DOHH2 (cell line): ENCODE results near the gene MVP.

Experiments
- H3F3A ChIP-seq: fragments of 200-600 bp; sonication (generic), shearing (Covaris generic); 2 replicates; pipeline ENCODE4 v1.6.0; 2016; ENCODE audit warnings: antibody characterized with exemption, mild to moderate bottlenecking; ENCODE audit not compliant: control insufficient read depth, insufficient read depth
- H3K27ac ChIP-seq: fragments of 200-600 bp; sonication (generic); 2 replicates; pipeline ENCODE4 v1.5.1; 2014; ENCODE audit warnings: low read depth, mild to moderate bottlenecking, low read length, moderate library complexity
- H3K27me3 ChIP-seq: fragments of 200-600 bp; sonication (generic); 2 replicates; pipeline ENCODE4 v1.6.1; 2014; ENCODE audit warnings: mild to moderate bottlenecking, low read length, mixed read lengths; ENCODE audit not compliant: control insufficient read depth
- H3K36me3 ChIP-seq: fragments of 200-600 bp; sonication (generic); 2 replicates; pipeline ENCODE4 v1.6.1; 2014; ENCODE audit warnings: mild to moderate bottlenecking, low read length, moderate library complexity, mixed read lengths; ENCODE audit not compliant: control insufficient read depth
- H3K4me1 ChIP-seq: fragments of 200-600 bp; sonication (generic); 2 replicates; pipeline ENCODE4 v1.6.1; 2014; ENCODE audit warnings: mild to moderate bottlenecking, low read length, mixed read lengths; ENCODE audit not compliant: control insufficient read depth
- H3K4me2 ChIP-seq: fragments of 200-600 bp; sonication (generic); 2 replicates; pipeline ENCODE4 v1.6.0; 2014; ENCODE audit warnings: mild to moderate bottlenecking, low read length, moderate library complexity
- H3K4me3 ChIP-seq: fragments of 200-600 bp; sonication (generic); 2 replicates; pipeline ENCODE4 v1.5.1; 2014; ENCODE audit warnings: mild to moderate bottlenecking, low read length, mixed read lengths
- H3K79me2 ChIP-seq: fragments of 200-600 bp; sonication (generic); 2 replicates; pipeline ENCODE4 v1.6.1; 2014; ENCODE audit warnings: mild to moderate bottlenecking, low read length, mixed read lengths; ENCODE audit not compliant: control insufficient read depth
- H3K9me2 ChIP-seq: fragments of 200-600 bp; sonication (generic); replicated peaks from 2 replicates; pipeline ENCODE4 v1.6.1; 2014; ENCODE audit warnings: mild to moderate bottlenecking, low read length, mixed read lengths; ENCODE audit not compliant: control insufficient read depth
- H3K9me3 ChIP-seq: fragments of 200-600 bp; sonication (generic); 2 replicates; pipeline ENCODE4 v1.6.1; 2014; ENCODE audit warnings: antibody characterized with exemption, low read length, mixed read lengths; ENCODE audit not compliant: control insufficient read depth, insufficient read depth
- H4K20me1 ChIP-seq: fragments of 200-600 bp; sonication (generic); 2 replicates; pipeline ENCODE4 v1.6.0; 2014; ENCODE audit warnings: low read depth, mild to moderate bottlenecking, antibody characterized with exemption, low read length, moderate library complexity; ENCODE audit not compliant: control insufficient read depth, insufficient read depth
- CTCF ChIP-seq: fragments of 200-600 bp; sonication (generic); IDR thresholded peaks from one replicate; pipeline ENCODE4 v1.5.1; 2014; ENCODE audit warnings: antibody characterized with exemption, mild to moderate bottlenecking, low read depth, low read length; ENCODE audit not compliant: poor library complexity, severe bottlenecking
- EZH2phosphoT487 ChIP-seq: fragments of 200-600 bp; sonication (generic); IDR thresholded peaks from 2 replicates; pipeline ENCODE4 v1.6.1; 2017; ENCODE audit warnings: borderline replicate concordance, mild to moderate bottlenecking, antibody characterized with exemption, low read length, moderate library complexity, mixed read lengths

MVP gene

GRCh38 chr16:29848420-29849297, 28.4 kb downstream of the MVP start:
- no peaks in the 10 kb centered on the region for H3K36me3 ChIP-seq
- H3K4me1 ChIP-seq: no peaks in the 10 kb centered on the region
- no peaks in the 10 kb centered on the region for H3F3A ChIP-seq
- H3K4me2 ChIP-seq: no peak overlapping the region
- no peak overlapping the region for H3K27ac ChIP-seq
- no peaks in the 10 kb centered on the region for H3K9me3 ChIP-seq
- H3K9me2 ChIP-seq: no peaks in the 10 kb centered on the region
- H3K79me2 ChIP-seq: no peaks in the 10 kb centered on the region
- H3K27me3 ChIP-seq: no peaks in the 10 kb centered on the region
- H3K4me3 ChIP-seq: no peak overlapping the region
- TF ChIP-seq CTCF (peak; percentile 94), EZH2phosphoT487 (no peak)
- no peaks in the 10 kb centered on the region for H4K20me1 ChIP-seq

- Histone ChIP-seq H3K4me1 (no peaks in the 10 kb centered on the region), H3F3A (no peaks in the 10 kb centered on the region), H3K9me3 (no peaks in the 10 kb centered on the region), H3K9me2 (no peaks in the 10 kb centered on the region), H3K36me3 (no peaks in the 10 kb centered on the region), H4K20me1 (no peaks in the 10 kb centered on the region), H3K27ac (no peak overlapping the region), H3K79me2 (no peaks in the 10 kb centered on the region), H3K4me3 (no peak overlapping the region), H3K27me3 (no peaks in the 10 kb centered on the region), H3K4me2 (no peak overlapping the region)
- TF ChIP-seq EZH2phosphoT487 (no peak), CTCF (no peak)
Measured at GRCh38 chr16:29849505-29849904, 29.2 kb downstream of the MVP start.

- Histone ChIP-seq H3K27ac (no peak overlapping the region), H3K27me3 (no peaks in the 10 kb centered on the region), H3K4me3 (no peak overlapping the region)
Measured at GRCh38 chr16:29850998-29851397, 30.7 kb downstream of the MVP start.

More at GRCh38 chr16:29850998-29851397, 30.7 kb downstream of the MVP start:
- H3K36me3 ChIP-seq: no peaks in the 10 kb centered on the region
- no peaks in the 10 kb centered on the region for H3K79me2 ChIP-seq
- TF ChIP-seq EZH2phosphoT487 (no peak), CTCF (no peak)
- H3F3A ChIP-seq: no peaks in the 10 kb centered on the region
- H3K4me2 ChIP-seq: no peak overlapping the region
- H3K9me3 ChIP-seq: no peaks in the 10 kb centered on the region
- no peaks in the 10 kb centered on the region for H3K4me1 ChIP-seq
- H4K20me1 ChIP-seq: no peaks in the 10 kb centered on the region
- no peaks in the 10 kb centered on the region for H3K9me2 ChIP-seq
